Fibroblast of mammary gland (primary cell): ENCODE data around the gene PRR22.
"Not testable (repeated sequence)": the region's sequence is repeated elsewhere in the genome, so short reads cannot be mapped to it uniquely, and the experiment has no call there.

Source experiments
- DNase-seq: peaks from one replicate; pipeline ENCODE4 v3.0.0-alpha.2; 2010; ENCODE audit warnings: low read depth
- H3K4me3 ChIP-seq: 2 replicates; pipeline ENCODE4 v1.5.1; 2011; ENCODE audit warnings: low read depth, mild to moderate bottlenecking, low read length, moderate library complexity; ENCODE audit not compliant: control insufficient read depth
- TF ChIP-seq, protein P1 (sequence below): conservative IDR thresholded peaks from 2 replicates; pipeline ENCODE4 v1.5.1; 2011; ENCODE audit warnings: low read depth, low read length, inconsistent platforms; ENCODE audit not compliant: control insufficient read depth, insufficient read depth

PRR22 gene

DNA sequence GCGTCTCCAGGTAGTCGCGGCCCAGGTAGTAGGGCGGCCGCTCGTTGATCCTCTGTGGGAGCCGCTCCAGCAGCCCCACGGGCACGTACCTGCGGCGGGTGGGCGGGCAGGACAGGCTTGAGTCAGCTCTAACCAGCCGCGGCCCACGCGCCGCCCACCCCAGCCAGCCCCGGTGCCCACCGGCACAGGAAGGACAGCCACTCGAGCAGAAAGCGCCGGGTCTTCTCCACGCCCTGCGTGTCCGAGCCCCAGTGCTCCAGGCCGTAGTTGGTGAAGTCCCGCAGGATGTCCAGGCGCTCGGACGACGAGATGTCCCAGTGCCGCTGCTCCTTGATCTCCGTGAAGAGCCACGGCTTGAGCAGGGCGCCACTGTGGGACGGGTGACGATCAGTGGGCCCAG, 877 bp upstream of the PRR22 start:
- TF ChIP-seq, protein P1, sequence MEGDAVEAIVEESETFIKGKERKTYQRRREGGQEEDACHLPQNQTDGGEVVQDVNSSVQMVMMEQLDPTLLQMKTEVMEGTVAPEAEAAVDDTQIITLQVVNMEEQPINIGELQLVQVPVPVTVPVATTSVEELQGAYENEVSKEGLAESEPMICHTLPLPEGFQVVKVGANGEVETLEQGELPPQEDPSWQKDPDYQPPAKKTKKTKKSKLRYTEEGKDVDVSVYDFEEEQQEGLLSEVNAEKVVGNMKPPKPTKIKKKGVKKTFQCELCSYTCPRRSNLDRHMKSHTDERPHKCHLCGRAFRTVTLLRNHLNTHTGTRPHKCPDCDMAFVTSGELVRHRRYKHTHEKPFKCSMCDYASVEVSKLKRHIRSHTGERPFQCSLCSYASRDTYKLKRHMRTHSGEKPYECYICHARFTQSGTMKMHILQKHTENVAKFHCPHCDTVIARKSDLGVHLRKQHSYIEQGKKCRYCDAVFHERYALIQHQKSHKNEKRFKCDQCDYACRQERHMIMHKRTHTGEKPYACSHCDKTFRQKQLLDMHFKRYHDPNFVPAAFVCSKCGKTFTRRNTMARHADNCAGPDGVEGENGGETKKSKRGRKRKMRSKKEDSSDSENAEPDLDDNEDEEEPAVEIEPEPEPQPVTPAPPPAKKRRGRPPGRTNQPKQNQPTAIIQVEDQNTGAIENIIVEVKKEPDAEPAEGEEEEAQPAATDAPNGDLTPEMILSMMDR = no peak
- no peak for DNase-seq
- H3K4me3 ChIP-seq = no peak overlapping the region

DNA sequence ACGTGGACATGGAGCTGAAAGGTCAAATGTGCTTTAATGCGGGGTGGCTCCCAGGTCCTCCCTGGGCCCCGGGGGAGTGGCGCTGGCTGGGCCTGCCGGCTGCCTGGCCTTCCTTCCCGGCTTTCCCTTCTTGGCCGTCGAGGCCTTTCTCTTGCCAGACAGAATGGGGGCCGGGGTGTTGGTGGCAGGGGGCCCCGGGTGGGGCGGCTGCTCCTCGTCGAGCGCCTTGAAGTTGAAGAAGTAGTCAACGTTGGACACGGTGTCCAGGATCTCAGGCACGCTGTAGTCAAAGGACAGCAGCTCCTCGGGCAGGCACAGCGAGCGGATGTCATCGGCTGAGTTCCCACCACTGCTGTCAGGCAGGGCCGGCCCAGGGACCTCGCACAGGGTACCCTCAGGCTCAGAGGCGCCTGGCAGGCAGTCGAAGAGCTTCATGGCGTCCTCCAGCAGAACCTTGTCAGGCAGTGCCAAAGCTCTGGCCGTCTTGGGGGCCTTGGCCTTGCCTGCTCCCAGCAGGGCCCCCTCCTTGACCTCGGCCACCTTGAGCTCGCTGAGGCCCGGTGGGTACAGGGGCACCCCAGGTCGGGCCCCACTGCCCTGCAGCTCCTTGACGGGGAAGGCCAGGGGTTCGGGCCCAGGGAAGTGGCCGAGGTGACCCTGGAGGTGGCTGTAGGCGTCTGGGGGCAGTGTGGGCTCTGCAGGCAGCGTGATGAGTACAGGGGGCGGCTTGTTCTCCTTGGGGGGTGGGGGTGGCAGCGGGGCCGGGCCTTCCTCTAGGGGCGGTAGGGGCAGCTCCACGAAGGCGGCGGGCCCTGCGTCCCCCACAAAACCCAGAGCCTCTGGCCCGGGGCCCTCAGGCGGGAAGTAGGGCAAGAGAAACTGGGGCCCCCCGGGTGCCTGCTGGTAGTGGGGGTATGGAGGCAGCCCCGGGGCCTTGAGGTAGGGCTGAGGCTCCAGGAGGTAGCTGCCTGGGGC, 1.3 kb downstream of the PRR22 start:
- TF ChIP-seq, protein P1 = no peak
- DNase-seq = no peak
- H3K4me3 ChIP-seq = no peak overlapping the region

DNA sequence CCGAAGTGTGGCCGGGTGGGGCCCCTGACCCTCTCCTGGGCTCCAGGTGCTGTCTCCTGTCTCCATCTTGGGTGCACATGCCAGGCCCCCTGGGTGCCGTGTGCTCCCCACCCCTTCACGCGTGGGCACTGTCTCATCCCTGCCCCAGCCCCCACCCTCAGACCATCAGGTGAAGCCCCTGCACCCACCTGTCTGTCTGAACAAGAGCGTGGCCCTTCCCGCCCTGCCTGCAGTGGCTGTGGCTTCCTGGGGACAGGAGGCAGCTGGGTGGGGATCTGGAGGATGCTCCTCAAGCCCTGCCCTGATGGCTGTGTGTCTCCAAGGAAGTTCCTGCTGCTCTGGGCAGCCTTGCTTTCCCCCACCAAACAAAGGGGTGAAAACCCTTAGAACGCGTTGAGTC, 2.2 kb downstream of the PRR22 start:
- TF ChIP-seq, protein P1 = no peak
- DNase-seq = no peak
- no peak overlapping the region for H3K4me3 ChIP-seq

DNA sequence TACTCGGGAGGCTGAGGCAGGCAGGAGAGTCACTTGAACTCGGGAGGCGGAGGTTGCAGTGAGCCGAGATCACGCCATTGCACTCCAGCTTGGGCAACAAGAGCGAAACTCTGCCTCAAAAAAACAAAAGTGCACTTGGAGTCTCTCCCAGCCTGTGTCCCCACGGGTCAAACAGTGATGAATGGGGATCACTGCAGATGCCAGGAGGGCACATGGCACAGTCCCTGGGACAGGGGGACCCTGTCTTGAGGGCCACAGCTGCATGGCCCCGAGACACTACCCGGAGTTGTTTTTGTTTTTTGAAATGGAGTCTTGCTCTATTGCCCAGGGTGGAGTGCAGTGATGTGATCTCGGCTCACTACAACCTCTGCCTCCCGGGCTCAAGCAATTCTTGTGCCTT, 3.6 kb downstream of the PRR22 start:
- DNase-seq, H3K4me3 ChIP-seq: not testable (repeated sequence)

DNA sequence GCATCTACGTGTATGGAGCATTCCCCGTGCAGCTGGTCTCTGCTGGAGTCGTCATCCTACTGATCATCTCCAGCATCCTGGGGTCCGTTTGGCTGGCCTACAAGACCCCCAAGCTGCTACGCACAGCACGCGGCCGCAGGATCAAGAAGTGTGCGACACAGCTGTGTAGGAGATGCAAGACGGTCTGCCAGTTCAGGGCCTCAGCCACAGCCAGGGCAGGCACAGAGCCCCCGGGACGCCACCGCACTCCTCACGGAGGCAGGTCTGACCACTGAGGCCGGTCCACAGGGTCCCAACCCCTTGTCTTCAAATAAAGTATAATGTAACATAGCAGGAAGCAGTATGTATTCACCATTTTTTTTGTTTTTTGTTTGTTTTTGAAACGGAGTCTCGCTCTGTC, 6.1 kb downstream of the PRR22 start:
- no peak overlapping the region for H3K4me3 ChIP-seq
- no peak for DNase-seq
- TF ChIP-seq, protein P1 = no peak

DNA sequence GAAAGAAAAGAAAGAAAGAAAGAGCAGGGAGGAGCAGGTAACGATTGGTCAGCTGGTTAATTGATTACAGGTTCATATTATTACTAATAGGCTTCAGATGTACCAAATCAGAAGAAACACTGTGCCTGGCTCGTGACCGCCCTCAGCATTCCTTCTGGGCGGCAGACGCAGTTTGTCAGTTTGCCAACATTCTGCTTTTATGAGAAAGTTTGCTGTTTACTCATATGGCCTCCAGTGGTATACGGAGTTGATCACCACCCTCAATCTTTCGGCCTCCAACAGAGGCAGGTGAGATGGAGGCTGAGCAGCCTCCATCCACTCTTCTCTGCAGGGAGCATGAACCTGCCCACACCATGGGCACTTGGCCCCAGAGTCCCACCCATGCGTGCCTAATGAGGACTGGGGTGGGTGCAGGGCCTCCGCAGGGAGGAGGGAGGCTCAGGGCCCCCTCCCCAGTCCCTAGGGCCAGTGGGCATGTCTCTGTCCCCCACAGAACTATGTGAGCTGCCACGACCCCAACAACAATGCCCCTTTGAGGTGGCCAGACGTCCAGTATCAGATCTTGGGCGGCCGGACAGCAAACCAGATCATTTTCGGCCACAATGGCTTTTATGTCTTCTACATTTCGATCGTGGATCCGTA, 8.8 kb downstream of the PRR22 start:
- peak; percentile 89 for DNase-seq
- no peak overlapping the region for H3K4me3 ChIP-seq
- TF ChIP-seq, protein P1 = no peak

DNA sequence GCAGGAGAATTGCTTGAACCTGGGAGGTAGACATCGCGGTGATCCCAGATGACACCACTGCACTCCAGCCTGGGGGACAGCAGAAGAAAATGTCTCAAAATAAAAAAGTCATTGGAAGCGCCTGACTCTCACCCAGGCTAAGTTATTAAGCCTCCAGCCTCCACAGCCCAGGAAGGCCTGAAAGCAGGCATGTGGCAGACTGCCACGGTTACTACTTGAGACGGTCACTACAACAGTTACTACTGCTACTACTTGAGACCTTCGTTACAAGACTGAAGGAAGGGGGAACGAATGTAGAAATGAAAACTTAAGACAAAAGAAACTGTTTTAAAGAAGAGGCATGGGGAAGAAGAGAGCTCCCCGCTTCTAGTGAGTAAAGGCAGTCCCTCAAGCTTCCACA, 9.6 kb downstream of the PRR22 start:
- TF ChIP-seq, protein P1 = no peak
- no peak overlapping the region for H3K4me3 ChIP-seq
- peak; percentile 34 for DNase-seq
